ENCODE data around the gene SOX13. TPM values are rescaled to one million over a fixed set of nuclear protein-coding genes. Genes with fewer than 3 reads are reported as not detected.

Gene SOX13
- polyA plus RNA-seq, 1 experiment, result 2.0 TPM

DNA sequence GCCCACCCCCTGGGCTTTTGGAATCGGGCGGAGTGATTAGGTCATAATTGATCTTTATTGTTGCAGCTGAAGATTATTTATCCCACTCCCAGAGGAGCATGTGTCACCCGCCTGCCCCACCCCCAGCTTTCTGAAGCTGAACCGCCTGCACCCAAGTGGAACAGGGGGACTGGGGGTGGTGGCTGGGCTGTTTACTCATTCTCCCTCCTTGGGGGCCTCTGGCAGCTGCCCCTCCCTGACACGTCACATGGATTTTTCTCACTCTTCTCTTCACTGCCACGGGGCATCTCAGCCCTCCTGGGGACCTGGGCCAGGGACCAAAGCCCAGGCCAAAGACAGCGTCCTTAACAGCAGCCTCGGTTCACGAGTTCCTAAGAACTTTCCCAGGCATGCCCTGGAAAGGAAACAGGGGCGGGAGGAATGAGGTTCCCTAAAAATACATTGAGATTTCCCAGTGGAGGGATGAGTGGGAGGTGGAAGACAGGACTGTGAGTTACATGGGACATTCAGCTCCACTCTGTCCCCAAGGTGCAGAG, 31.6 kb upstream of the SOX13 start:
- no peak for DNase-seq (ENCODE audit: low read depth, low spot score)
- CTCF ChIA-PET, result no interaction called here
- TF ChIP-seq, protein P1, sequence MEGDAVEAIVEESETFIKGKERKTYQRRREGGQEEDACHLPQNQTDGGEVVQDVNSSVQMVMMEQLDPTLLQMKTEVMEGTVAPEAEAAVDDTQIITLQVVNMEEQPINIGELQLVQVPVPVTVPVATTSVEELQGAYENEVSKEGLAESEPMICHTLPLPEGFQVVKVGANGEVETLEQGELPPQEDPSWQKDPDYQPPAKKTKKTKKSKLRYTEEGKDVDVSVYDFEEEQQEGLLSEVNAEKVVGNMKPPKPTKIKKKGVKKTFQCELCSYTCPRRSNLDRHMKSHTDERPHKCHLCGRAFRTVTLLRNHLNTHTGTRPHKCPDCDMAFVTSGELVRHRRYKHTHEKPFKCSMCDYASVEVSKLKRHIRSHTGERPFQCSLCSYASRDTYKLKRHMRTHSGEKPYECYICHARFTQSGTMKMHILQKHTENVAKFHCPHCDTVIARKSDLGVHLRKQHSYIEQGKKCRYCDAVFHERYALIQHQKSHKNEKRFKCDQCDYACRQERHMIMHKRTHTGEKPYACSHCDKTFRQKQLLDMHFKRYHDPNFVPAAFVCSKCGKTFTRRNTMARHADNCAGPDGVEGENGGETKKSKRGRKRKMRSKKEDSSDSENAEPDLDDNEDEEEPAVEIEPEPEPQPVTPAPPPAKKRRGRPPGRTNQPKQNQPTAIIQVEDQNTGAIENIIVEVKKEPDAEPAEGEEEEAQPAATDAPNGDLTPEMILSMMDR (IDR thresholded peaks at IDR 0.05; ENCODE audit: low read depth, low read length), result no peak
- H3K27me3 ChIP-seq (ENCODE audit: control insufficient read depth, insufficient read depth, low read length), result peaks cover 6% of the 10 kb centered on the region
- H3K27ac ChIP-seq (ENCODE audit: low read depth, low read length), result no peak overlapping the region
- POLR2A ChIA-PET, result no interaction called here
- H3K4me3 ChIP-seq (ENCODE audit: low read depth, low read length), result no peak overlapping the region
- H3K9me3 ChIP-seq (ENCODE audit: control insufficient read depth, insufficient read depth, low read length), result no peaks in the 10 kb centered on the region

DNA sequence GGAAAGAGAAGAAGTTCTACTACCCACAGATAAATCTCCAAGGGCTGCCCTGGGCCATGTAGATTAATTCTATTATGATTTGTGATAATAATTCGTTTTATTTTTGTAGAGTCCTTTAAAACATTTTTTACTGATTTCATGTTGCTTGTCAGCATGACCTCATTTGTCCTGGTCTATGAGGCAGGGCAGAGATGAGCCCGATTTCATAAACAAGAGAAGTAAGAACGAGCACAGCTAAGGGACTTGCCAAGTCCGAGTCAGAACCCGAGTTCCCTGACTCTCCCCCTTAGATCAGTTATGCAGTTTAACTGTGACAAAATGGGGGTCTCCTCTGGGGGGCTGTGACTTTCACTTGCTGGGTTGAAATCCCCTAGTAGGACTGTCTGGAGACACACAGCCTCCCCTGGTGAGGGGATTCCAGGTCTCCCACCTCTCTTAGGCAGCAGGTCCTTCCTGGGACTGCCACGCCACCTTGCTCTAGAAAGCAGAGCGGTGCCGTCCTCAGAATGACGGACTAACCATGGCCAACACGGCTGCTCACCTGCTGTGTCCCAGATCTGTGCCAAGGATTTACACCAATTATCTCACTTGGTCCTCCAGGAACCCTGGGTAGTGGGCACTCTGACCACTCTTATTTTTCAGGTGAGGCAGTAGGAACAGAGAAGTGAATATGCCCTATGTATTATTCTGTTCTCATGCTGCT, 31.0 kb upstream of the SOX13 start:
- ChIA-PET POLR2A (no interaction called here), CTCF (no interaction called here)
- Histone ChIP-seq H3K27me3 (ENCODE audit: control insufficient read depth, insufficient read depth, low read length) (peaks cover 6% of the 10 kb centered on the region), H3K9me3 (ENCODE audit: control insufficient read depth, insufficient read depth, low read length) (no peaks in the 10 kb centered on the region), H3K27ac (ENCODE audit: low read depth, low read length) (no peak overlapping the region), H3K4me3 (ENCODE audit: low read depth, low read length) (no peak overlapping the region)
- no peak for DNase-seq (ENCODE audit: low read depth, low spot score)
- TF ChIP-seq, protein P1 (IDR thresholded peaks at IDR 0.05; ENCODE audit: low read depth, low read length), result no peak

DNA sequence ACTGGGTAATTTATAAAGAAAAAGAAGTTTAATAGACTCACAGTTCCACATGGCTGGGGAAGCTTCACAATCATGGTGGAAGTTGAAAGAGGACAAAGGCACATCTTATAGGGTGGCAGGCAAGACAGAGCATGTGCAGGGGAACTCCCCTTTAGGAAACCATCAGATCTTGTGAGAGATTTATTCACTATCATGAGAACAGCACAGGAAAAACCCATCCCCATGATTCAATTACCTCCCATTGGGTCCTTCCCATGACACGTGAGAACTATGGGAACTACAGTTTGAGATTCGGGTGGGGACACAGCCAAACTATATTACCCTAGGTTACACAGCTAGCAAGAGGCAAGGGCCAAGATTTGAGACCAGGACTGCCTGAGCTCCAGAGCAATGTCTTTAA, 30.4 kb upstream of the SOX13 start:
- POLR2A ChIA-PET, result interaction anchor here (0.6 kb wide), 1 partner anchor 358 kb away, joined by 9 read pairs; no protein-coding TSS in a partner anchor
- no peak for DNase-seq (ENCODE audit: low read depth, low spot score)
- Histone ChIP-seq H3K4me3 (ENCODE audit: low read depth, low read length) (no peak overlapping the region), H3K9me3 (ENCODE audit: control insufficient read depth, insufficient read depth, low read length) (no peaks in the 10 kb centered on the region), H3K27ac (ENCODE audit: low read depth, low read length) (no peak overlapping the region), H3K27me3 (ENCODE audit: control insufficient read depth, insufficient read depth, low read length) (peaks cover 6% of the 10 kb centered on the region)
- CTCF ChIA-PET, result no interaction called here
- TF ChIP-seq, protein P1 (IDR thresholded peaks at IDR 0.05; ENCODE audit: low read depth, low read length), result no peak

DNA sequence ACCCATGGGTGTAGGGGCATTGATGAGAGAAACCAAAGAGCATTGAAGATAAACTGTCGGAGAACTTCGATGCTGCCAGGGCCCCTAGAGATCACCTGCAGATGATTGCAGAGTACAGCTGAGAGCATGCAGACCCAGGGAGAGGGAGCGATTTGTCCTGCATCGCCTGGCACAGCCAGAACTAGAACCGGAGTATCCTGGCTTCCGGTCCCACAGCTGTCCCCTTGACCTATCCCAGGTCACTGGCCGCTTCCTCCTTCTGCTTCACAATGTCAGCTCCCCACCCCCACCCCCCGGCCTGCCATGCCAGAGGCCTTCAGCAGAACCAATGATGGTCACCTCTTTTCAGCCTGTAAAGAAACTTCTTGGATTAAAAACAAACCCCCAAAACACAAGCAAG, 29.2 kb upstream of the SOX13 start:
- POLR2A ChIA-PET, result no interaction called here

DNA sequence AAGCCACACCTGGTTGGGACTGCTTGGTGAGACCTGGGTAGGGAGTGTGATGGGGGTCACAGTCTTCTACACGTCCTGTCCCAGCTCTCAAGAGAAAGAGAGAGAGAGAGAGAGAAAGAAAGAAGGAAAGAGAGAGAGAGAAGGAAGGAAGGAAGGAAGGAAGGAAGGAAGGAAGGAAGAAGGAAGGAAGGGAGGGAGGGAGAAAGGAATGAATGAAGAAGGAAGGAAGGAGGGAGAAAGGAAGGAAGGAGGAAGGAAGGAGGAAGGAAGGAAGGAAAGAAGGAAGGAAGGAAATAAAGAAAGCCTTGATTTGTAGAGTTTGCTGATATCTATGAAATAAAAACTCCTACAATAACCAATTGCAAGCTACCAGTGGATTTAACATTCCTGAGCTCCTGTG, 28.5 kb upstream of the SOX13 start:
- CTCF ChIA-PET, result interaction anchor here (1.2 kb wide), 1 partner anchor 174 kb away, joined by 3 read pairs; no protein-coding TSS in a partner anchor

More for the DNA sequence above, 29.2 kb upstream of the SOX13 start:
- Histone ChIP-seq H3K27me3 (ENCODE audit: control insufficient read depth, insufficient read depth, low read length) (peaks cover 6% of the 10 kb centered on the region), H3K9me3 (ENCODE audit: control insufficient read depth, insufficient read depth, low read length) (no peaks in the 10 kb centered on the region), H3K4me3 (ENCODE audit: low read depth, low read length) (no peak overlapping the region), H3K27ac (ENCODE audit: low read depth, low read length) (no peak overlapping the region)
- CTCF ChIA-PET, result no interaction called here
- TF ChIP-seq, protein P1 (IDR thresholded peaks at IDR 0.05; ENCODE audit: low read depth, low read length), result no peak
- no peak for DNase-seq (ENCODE audit: low read depth, low spot score)

More for the DNA sequence above, 28.5 kb upstream of the SOX13 start:
- DNase-seq (ENCODE audit: low read depth, low spot score), result no peak
- TF ChIP-seq, protein P1 (IDR thresholded peaks at IDR 0.05; ENCODE audit: low read depth, low read length), result no peak
- Histone ChIP-seq H3K27me3 (ENCODE audit: control insufficient read depth, insufficient read depth, low read length) (peaks cover 6% of the 10 kb centered on the region), H3K27ac (ENCODE audit: low read depth, low read length) (no peak overlapping the region), H3K9me3 (ENCODE audit: control insufficient read depth, insufficient read depth, low read length) (no peaks in the 10 kb centered on the region), H3K4me3 (ENCODE audit: low read depth, low read length) (no peak overlapping the region)
- POLR2A ChIA-PET, result no interaction called here
